WTC11 (cell line): Measurements from ENCODE around the gene SLC4A9.

ENCODE experiments used
- CREB1 ChIP-seq: sonication (generic); formaldehyde crosslinking; IDR thresholded peaks from 2 replicates; pipeline ENCODE4 v1.8.0; 2023; ENCODE audit warnings: mild to moderate bottlenecking, missing genetic modification reagents
- CTCF ChIP-seq: fragments of 200-600 bp; IDR thresholded peaks from 2 replicates; pipeline ENCODE4 v1.8.0; 2022; ENCODE audit warnings: antibody characterized with exemption

- TF ChIP-seq CREB1 (CRISPR knock-in tag) (no peak), CTCF (no peak)
These were observed 40.2 kb upstream of the SLC4A9 start for GRCh38 chr5:140319833-140320232.
